SU-DHL-6 (cell line): ENCODE results near the gene ZDHHC3.

Source experiments
- CTCF ChIP-seq: fragments of 200-600 bp; sonication (generic); IDR thresholded peaks from one replicate; pipeline ENCODE4 v1.5.1; 2017; ENCODE audit warnings: antibody characterized with exemption, mild to moderate bottlenecking, low read length, moderate library complexity; ENCODE audit not compliant: insufficient read depth, poor library complexity, severe bottlenecking
- EZH2phosphoT487 ChIP-seq: fragments of 200-600 bp; sonication (generic), shearing (Covaris generic); conservative IDR thresholded peaks from 2 replicates; pipeline ENCODE4 v1.6.1; 2018; ENCODE audit warnings: mild to moderate bottlenecking, antibody characterized with exemption, low read length, moderate library complexity, mixed read lengths

- TF ChIP-seq CTCF: no peak
- TF ChIP-seq EZH2phosphoT487: no peak
Measured at GRCh38 chr3:44918087-44918486, 57.9 kb downstream of the ZDHHC3 start.
